ENCODE results near the gene ALG12. TPM values are rescaled to one million over a fixed set of nuclear protein-coding genes. Genes with fewer than 3 reads are reported as not detected.

ALG12 gene
- total and polyA plus RNA-seq, 2 experiments from 2014 or later = 18.7 to 23.3 TPM

GRCh38 chr22:49966774-49967705, 48.8 kb upstream of the ALG12 start:
- H3K27ac ChIP-seq (ENCODE audit: low read depth) = no peak overlapping the region
- no peaks in the 10 kb centered on the region for H3K9me2 ChIP-seq (ENCODE audit: insufficient read depth)
- H4K20me1 ChIP-seq (replicated peaks; ENCODE audit: insufficient read depth) = 0 out of 2 replicates have a peak, but pooled peaks cover 5% of the 10 kb centered on the region
- H3K79me2 ChIP-seq (replicated peaks; ENCODE audit: insufficient read depth) = peaks cover 14% of the 10 kb centered on the region
- H3F3A ChIP-seq (replicated peaks; ENCODE audit: low read depth) = no peaks in the 10 kb centered on the region
- no peak overlapping the region for H2AFZ ChIP-seq
- no peaks in the 10 kb centered on the region; the same call in 2 of the 3 replicates for H3K9me3 Mint-ChIP-seq
- no peak overlapping the region for H3K4me3 Mint-ChIP-seq
- no peak overlapping the region for H3K27ac Mint-ChIP-seq
- H3K36me3 Mint-ChIP-seq (ENCODE audit: low read depth) = peaks cover 15% of the 10 kb centered on the region
- ATAC-seq (no peak), DNase-seq (ENCODE audit: low spot score) (no peak)
- peaks cover 8% of the 10 kb centered on the region for H3K4me1 Mint-ChIP-seq
- H3K4me1 ChIP-seq (ENCODE audit: insufficient read depth) = no peaks in the 10 kb centered on the region
- H3K36me3 ChIP-seq (ENCODE audit: insufficient read depth) = no peaks in the 10 kb centered on the region
- H3K27me3 Mint-ChIP-seq (ENCODE audit: insufficient read depth, low read depth, poor library complexity) = peaks cover 14% of the 10 kb centered on the region
- TF ChIP-seq STAT1 (IDR thresholded peaks at IDR 0.05; ENCODE audit: unreplicated experiment) (no peak), ZNF331 (CRISPR knock-in tag; IDR thresholded peaks at IDR 0.05; ENCODE audit: low read depth) (no peak)
- peaks cover 20% of the 10 kb centered on the region for H3K27me3 ChIP-seq (ENCODE audit: insufficient read depth)
- no peak overlapping the region for H3K4me2 ChIP-seq
- no peak overlapping the region for H3K4me3 ChIP-seq

GRCh38 chr22:49966041-49966773, 48.0 kb upstream of the ALG12 start:
- H4K20me1 ChIP-seq (replicated peaks; ENCODE audit: insufficient read depth) = 0 out of 2 replicates have a peak, but pooled peaks cover 5% of the 10 kb centered on the region
- DNase-seq (ENCODE audit: low spot score) = no peak
- H3K4me2 ChIP-seq = no peak overlapping the region
- Mint-ChIP-seq H3K4me1 (peaks cover 8% of the 10 kb centered on the region), H3K27ac (no peak overlapping the region), H3K36me3 (ENCODE audit: low read depth) (peaks cover 19% of the 10 kb centered on the region), H3K4me3 (no peak overlapping the region), H3K9me3 (no peaks in the 10 kb centered on the region; the same call in 2 of the 3 replicates), H3K27me3 (ENCODE audit: insufficient read depth, low read depth, poor library complexity) (peaks cover 19% of the 10 kb centered on the region)
- no peak for ATAC-seq
- H3K4me3 ChIP-seq = no peak overlapping the region
- H3F3A ChIP-seq (replicated peaks; ENCODE audit: low read depth) = no peaks in the 10 kb centered on the region
- H3K9me2 ChIP-seq (ENCODE audit: insufficient read depth) = no peaks in the 10 kb centered on the region
- H3K4me1 ChIP-seq (ENCODE audit: insufficient read depth) = no peaks in the 10 kb centered on the region
- no peaks in the 10 kb centered on the region for H3K36me3 ChIP-seq (ENCODE audit: insufficient read depth)
- peaks cover 19% of the 10 kb centered on the region for H3K27me3 ChIP-seq (ENCODE audit: insufficient read depth)
- peaks cover 14% of the 10 kb centered on the region for H3K79me2 ChIP-seq (replicated peaks; ENCODE audit: insufficient read depth)
- H2AFZ ChIP-seq = no peak overlapping the region
- H3K27ac ChIP-seq (ENCODE audit: low read depth) = no peak overlapping the region
- TF ChIP-seq CTCF (conservative IDR thresholded peaks at IDR 0.05; ENCODE audit: low read depth in 2 of 2) (no peak), ETS1 (IDR thresholded peaks at IDR 0.05) (no peak), ZNF462 (CRISPR knock-in tag; IDR thresholded peaks at IDR 0.05) (no peak)

All from GM23338 (cell line).